ENCODE data around the gene CYBC1.

DNA sequence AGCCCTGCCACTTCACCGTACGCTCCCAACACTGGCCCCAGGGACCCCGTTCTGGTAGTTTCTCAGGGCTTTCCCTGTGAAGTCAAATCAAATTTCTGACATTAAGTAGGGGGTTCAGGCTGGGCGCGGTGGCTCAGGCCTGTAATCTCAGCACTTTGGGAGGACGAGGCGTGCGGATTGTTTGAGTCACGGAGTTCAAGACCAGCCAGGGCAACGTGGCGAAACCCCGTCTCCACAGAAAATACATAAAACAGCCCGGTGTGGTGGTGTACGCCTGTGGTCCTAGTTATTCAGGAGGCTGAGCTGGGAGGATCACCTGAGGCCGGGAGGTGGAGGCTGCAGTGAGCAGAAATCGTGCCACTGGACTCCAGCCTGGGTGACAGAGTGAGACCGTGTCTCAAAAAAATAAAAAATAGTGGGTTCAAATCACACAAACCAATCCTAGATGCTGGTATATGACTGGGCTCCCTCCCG is 632 bp downstream of the CYBC1 start:
- TF ChIP-seq, protein P1, sequence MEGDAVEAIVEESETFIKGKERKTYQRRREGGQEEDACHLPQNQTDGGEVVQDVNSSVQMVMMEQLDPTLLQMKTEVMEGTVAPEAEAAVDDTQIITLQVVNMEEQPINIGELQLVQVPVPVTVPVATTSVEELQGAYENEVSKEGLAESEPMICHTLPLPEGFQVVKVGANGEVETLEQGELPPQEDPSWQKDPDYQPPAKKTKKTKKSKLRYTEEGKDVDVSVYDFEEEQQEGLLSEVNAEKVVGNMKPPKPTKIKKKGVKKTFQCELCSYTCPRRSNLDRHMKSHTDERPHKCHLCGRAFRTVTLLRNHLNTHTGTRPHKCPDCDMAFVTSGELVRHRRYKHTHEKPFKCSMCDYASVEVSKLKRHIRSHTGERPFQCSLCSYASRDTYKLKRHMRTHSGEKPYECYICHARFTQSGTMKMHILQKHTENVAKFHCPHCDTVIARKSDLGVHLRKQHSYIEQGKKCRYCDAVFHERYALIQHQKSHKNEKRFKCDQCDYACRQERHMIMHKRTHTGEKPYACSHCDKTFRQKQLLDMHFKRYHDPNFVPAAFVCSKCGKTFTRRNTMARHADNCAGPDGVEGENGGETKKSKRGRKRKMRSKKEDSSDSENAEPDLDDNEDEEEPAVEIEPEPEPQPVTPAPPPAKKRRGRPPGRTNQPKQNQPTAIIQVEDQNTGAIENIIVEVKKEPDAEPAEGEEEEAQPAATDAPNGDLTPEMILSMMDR (conservative IDR thresholded peaks at IDR 0.05; ENCODE audit: low read depth, low read length), result no peak
- no peak for TF ChIP-seq POLR2A (IDR thresholded peaks at IDR 0.05; ENCODE audit: low read depth, low read length)
- no peak for TF ChIP-seq CHD1 (IDR thresholded peaks at IDR 0.05; ENCODE audit: low read depth, low read length)
- no peak for TF ChIP-seq BHLHE40 (IDR thresholded peaks at IDR 0.05; ENCODE audit: low read depth, low read length)
- TF ChIP-seq USF2 (IDR thresholded peaks at IDR 0.05; ENCODE audit: low read depth, low read length), result no peak
- TF ChIP-seq MAFK (IDR thresholded peaks at IDR 0.05; ENCODE audit: low read depth, low read length), result no peak

All from IMR-90 (cell line).